ENCODE measurements around the gene CFAP58. TPM values are rescaled to one million over a fixed set of nuclear protein-coding genes. Genes with fewer than 3 reads are reported as not detected.

CFAP58 gene
- total and polyA plus RNA-seq, 4 donors: 0.01 to 0.09 (median 0.08) TPM; not detected in 1

GRCh38 chr10:104374591-104374990 lies 21.0 kb downstream of the CFAP58 start (continued):
- TF ChIP-seq MAX (IDR thresholded peaks at IDR 0.05) (no peak), GABPA (IDR thresholded peaks at IDR 0.05 in 1 of 2, conservative IDR thresholded peaks at IDR 0.05 in 1 of 2) (no peak), YY1 (IDR thresholded peaks at IDR 0.05) (no peak)

GRCh38 chr10:104376784-104377300 lies 23.2 kb downstream of the CFAP58 start:
- Histone ChIP-seq H3K4me1 (ENCODE audit: control insufficient read depth in 4 of 4, insufficient read depth in 4 of 4, low read length in 3 of 4) (no peaks in the 10 kb centered on the region), H3K9me3 (ENCODE audit: control insufficient read depth in 4 of 4, low read length in 3 of 4) (peaks cover 0 to under 1% (median 0%) of the 10 kb centered on the region in 4 donors), H3K27ac (ENCODE audit: low read depth in 1 of 2, low read length in 2 of 2) (no peak overlapping the region), H3K27me3 (ENCODE audit: control insufficient read depth in 4 of 4, insufficient read depth in 4 of 4, low read length in 3 of 4) (peaks cover 0 to 7% (median 1%) of the 10 kb centered on the region in 4 donors), H3K9ac (ENCODE audit: low read depth in 1 of 2, low read length in 2 of 2) (no peak overlapping the region), H3K4me3 (ENCODE audit: low read depth in 1 of 3, low read length in 3 of 3) (no peak overlapping the region), H3K36me3 (ENCODE audit: control insufficient read depth in 4 of 4, insufficient read depth in 3 of 4, low read depth in 1 of 4, low read length in 3 of 4) (no peaks in the 10 kb centered on the region)
- WGBS: 63% methylated on average over 4 of the region's 4 CpGs
- no peak for TF ChIP-seq HNF4A (conservative IDR thresholded peaks at IDR 0.05)
- TF ChIP-seq REST (IDR thresholded peaks at IDR 0.05): no peak
- DNase-seq (ENCODE audit: low spot score): no peak

- Histone ChIP-seq H3K4me3 (ENCODE audit: low read depth in 1 of 3, low read length in 3 of 3) (no peak overlapping the region), H3K4me1 (ENCODE audit: control insufficient read depth in 4 of 4, insufficient read depth in 4 of 4, low read length in 3 of 4) (no peaks in the 10 kb centered on the region), H3K27me3 (ENCODE audit: control insufficient read depth in 4 of 4, insufficient read depth in 4 of 4, low read length in 3 of 4) (peaks cover 0 to 7% (median 3%) of the 10 kb centered on the region in 4 donors), H3K9me3 (ENCODE audit: control insufficient read depth in 4 of 4, low read length in 3 of 4) (no peaks in the 10 kb centered on the region), H3K36me3 (ENCODE audit: control insufficient read depth in 4 of 4, insufficient read depth in 3 of 4, low read depth in 1 of 4, low read length in 3 of 4) (no peaks in the 10 kb centered on the region), H3K27ac (ENCODE audit: low read depth in 1 of 2, low read length in 2 of 2) (no peak overlapping the region), H3K9ac (ENCODE audit: low read depth in 1 of 2, low read length in 2 of 2) (no peak overlapping the region)
- 77% methylated on average over 4 of the region's 4 CpGs for WGBS
- TF ChIP-seq GABPA (IDR thresholded peaks at IDR 0.05 in 1 of 2, conservative IDR thresholded peaks at IDR 0.05 in 1 of 2) (no peak), HNF4A (conservative IDR thresholded peaks at IDR 0.05) (no peak), ZBTB33 (IDR thresholded peaks at IDR 0.05) (no peak), YY1 (IDR thresholded peaks at IDR 0.05) (no peak), JUND (IDR thresholded peaks at IDR 0.05) (no peak), TAF1 (conservative IDR thresholded peaks at IDR 0.05) (no peak), CTCF (IDR thresholded peaks at IDR 0.05; ENCODE audit: low read depth, low read length, missing input control) (no peak), SP1 (IDR thresholded peaks at IDR 0.05) (no peak), FOXA1 (IDR thresholded peaks at IDR 0.05) (no peak), HNF4G (IDR thresholded peaks at IDR 0.05) (no peak), EGR1 (IDR thresholded peaks at IDR 0.05; ENCODE audit: low read depth in 2 of 2) (no peak), ATF3 (IDR thresholded peaks at IDR 0.05) (no peak), RXRA (IDR thresholded peaks at IDR 0.05) (no peak), REST (IDR thresholded peaks at IDR 0.05) (no peak), MAX (IDR thresholded peaks at IDR 0.05) (no peak), RAD21 (IDR thresholded peaks at IDR 0.05) (no peak), NR2F2 (IDR thresholded peaks at IDR 0.05) (no peak), FOXA2 (IDR thresholded peaks at IDR 0.05) (no peak)
- no peak for DNase-seq (ENCODE audit: low spot score)
These were observed 26.7 kb downstream of the CFAP58 start for GRCh38 chr10:104380336-104380735.

All from liver (tissue), 9 donors.